Mesenchymal stem cell (in vitro differentiated cells and primary cell): Measurements from ENCODE around the gene CCDC38.

Experiments
- DNase-seq: peaks from one replicate; pipeline ENCODE4 v3.0.0-alpha.2; 2013
- H2AFZ ChIP-seq: one replicate; pipeline ENCODE4 v1.6.1; 2013; ENCODE audit warnings: low read depth, mild to moderate bottlenecking, control low read depth, inconsistent platforms, low read length, moderate library complexity
- H2AK5ac ChIP-seq: 2 replicates; pipeline ENCODE4 v1.6.1; 2013; ENCODE audit warnings: low read length, moderate library complexity, mild to moderate bottlenecking, inconsistent platforms; ENCODE audit not compliant: severe bottlenecking
- H2BK120ac ChIP-seq: one replicate; pipeline ENCODE4 v1.6.1; 2013; ENCODE audit warnings: low read depth, mild to moderate bottlenecking, inconsistent platforms, low read length, moderate library complexity
- H2BK12ac ChIP-seq, 2 experiments: one replicate each; pipeline ENCODE4 v1.6.1; 2013; ENCODE audit warnings: inconsistent platforms in 2 of 2, low read length in 2 of 2, mild to moderate bottlenecking in 2 of 2, moderate library complexity in 2 of 2, control low read depth in 1 of 2
- H2BK15ac ChIP-seq: one replicate; pipeline ENCODE4 v1.6.1; 2013; ENCODE audit warnings: mild to moderate bottlenecking, low read depth, inconsistent platforms; ENCODE audit not compliant: poor library complexity, severe bottlenecking
- H2BK5ac ChIP-seq: 2 replicates; pipeline ENCODE4 v1.6.1; 2013; ENCODE audit warnings: low read depth, mild to moderate bottlenecking, low read length, control low read depth, inconsistent platforms; ENCODE audit not compliant: poor library complexity, severe bottlenecking
- H3K14ac ChIP-seq, 2 experiments: one replicate each; pipeline ENCODE4 v1.6.1; 2013; ENCODE audit warnings: inconsistent platforms in 2 of 2, low read length in 2 of 2, control low read depth in 1 of 2, mild to moderate bottlenecking in 1 of 2, moderate library complexity in 1 of 2
- H3K18ac ChIP-seq, 2 experiments: one replicate each; pipeline ENCODE4 v1.6.1; 2013; ENCODE audit warnings: inconsistent platforms in 2 of 2, low read length in 2 of 2, control low read depth in 1 of 2, low read depth in 1 of 2, mild to moderate bottlenecking in 1 of 2
- H3K23ac ChIP-seq, 2 experiments: one replicate each; pipeline ENCODE4 v1.6.1; 2013; ENCODE audit warnings: inconsistent platforms in 2 of 2, low read length in 2 of 2, mild to moderate bottlenecking in 2 of 2, moderate library complexity in 2 of 2, control low read depth in 1 of 2
- H3K27ac ChIP-seq: 2 replicates; pipeline ENCODE4 v1.5.1; 2013; ENCODE audit warnings: mild to moderate bottlenecking, moderate library complexity, low read length, control low read depth, inconsistent platforms; ENCODE audit not compliant: poor library complexity, severe bottlenecking
- H3K27me3 ChIP-seq, 2 experiments: 2 replicates each; pipeline versions ENCODE4 v1.6.1 to v1.7.0; 2013; ENCODE audit warnings: low read length in 2 of 2, mild to moderate bottlenecking in 2 of 2, moderate library complexity in 2 of 2, control low read depth in 1 of 2, inconsistent platforms in 1 of 2; ENCODE audit not compliant: control insufficient read depth in 1 of 2, insufficient read depth in 1 of 2
- H3K36me3 ChIP-seq, 2 experiments: 2 replicates each; pipeline versions ENCODE4 v1.6.1 to v1.7.0; 2013; ENCODE audit warnings: low read length in 2 of 2, control low read depth in 1 of 2, inconsistent platforms in 1 of 2, low read depth in 1 of 2, mild to moderate bottlenecking in 1 of 2; ENCODE audit not compliant: insufficient read depth in 2 of 2, control insufficient read depth in 1 of 2
- H3K4ac ChIP-seq, 2 experiments: one replicate each; pipeline ENCODE4 v1.6.1; 2013; ENCODE audit warnings: inconsistent platforms in 2 of 2, low read length in 2 of 2, mild to moderate bottlenecking in 2 of 2, moderate library complexity in 2 of 2, control low read depth in 1 of 2, low read depth in 1 of 2
- H3K4me1 ChIP-seq: 2 replicates; pipeline ENCODE4 v1.6.1; 2013; ENCODE audit warnings: low read depth, low read length, control low read depth; ENCODE audit not compliant: control insufficient read depth, insufficient read depth
- H3K4me2 ChIP-seq: 2 replicates; pipeline ENCODE4 v1.6.1; 2013; ENCODE audit warnings: low read length, mild to moderate bottlenecking, inconsistent platforms; ENCODE audit not compliant: poor library complexity, severe bottlenecking
- H3K4me3 ChIP-seq, 2 experiments: 2 replicates each; pipeline versions ENCODE4 v1.5.1 to v1.7.0; 2013; ENCODE audit warnings: low read length in 2 of 2, mild to moderate bottlenecking in 2 of 2, control low read depth in 1 of 2, low read depth in 1 of 2; ENCODE audit not compliant: insufficient read depth in 1 of 2
- H3K79me1 ChIP-seq: replicated peaks from 2 replicates; pipeline ENCODE4 v1.6.1; 2013; ENCODE audit warnings: mild to moderate bottlenecking, control low read depth, low read length, inconsistent platforms; ENCODE audit not compliant: poor library complexity, severe bottlenecking
- H3K9ac ChIP-seq: 2 replicates; pipeline ENCODE4 v1.7.0; 2013; ENCODE audit warnings: mild to moderate bottlenecking, low read length, moderate library complexity
- H3K9me3 ChIP-seq: 2 replicates; pipeline ENCODE4 v1.7.0; 2013; ENCODE audit warnings: mild to moderate bottlenecking, low read length; ENCODE audit not compliant: control insufficient read depth
- H4K8ac ChIP-seq: one replicate; pipeline ENCODE4 v1.6.1; 2013; ENCODE audit warnings: inconsistent platforms, mild to moderate bottlenecking, low read length, moderate library complexity
- H4K91ac ChIP-seq: one replicate; pipeline ENCODE4 v1.6.1; 2013; ENCODE audit warnings: mild to moderate bottlenecking, low read length, inconsistent platforms
- WGBS: methylation state at CpG from one replicate; pipeline ENCODE4 v1.1.7; 2013; ENCODE audit warnings: mixed read lengths; 5-methylcytosine and 5-hydroxymethylcytosine counted together

The CCDC38 gene

DNA sequence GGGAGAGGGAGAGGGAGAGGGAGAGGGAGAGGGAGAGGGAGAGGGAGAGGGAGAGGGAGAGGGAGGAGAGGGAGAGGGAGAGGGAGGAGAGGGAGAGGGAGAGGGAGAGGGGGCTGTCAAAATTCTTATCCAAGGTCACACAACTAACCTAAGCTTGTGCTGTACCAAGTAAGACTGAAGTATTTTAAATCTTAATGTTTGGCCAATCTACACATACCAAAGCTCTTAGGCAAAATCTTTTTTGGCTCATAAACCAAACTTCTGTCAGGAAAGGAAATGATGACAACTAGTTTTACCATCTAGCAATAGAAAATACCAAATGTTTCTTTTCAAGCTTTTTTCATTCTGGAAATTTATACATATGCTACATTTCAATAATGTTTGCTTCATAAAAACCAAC is 33.8 kb downstream of the CCDC38 start:
- Histone ChIP-seq H4K91ac (no peak overlapping the region), H3K9me3 (no peaks in the 10 kb centered on the region)
- DNase-seq = no peak

DNA sequence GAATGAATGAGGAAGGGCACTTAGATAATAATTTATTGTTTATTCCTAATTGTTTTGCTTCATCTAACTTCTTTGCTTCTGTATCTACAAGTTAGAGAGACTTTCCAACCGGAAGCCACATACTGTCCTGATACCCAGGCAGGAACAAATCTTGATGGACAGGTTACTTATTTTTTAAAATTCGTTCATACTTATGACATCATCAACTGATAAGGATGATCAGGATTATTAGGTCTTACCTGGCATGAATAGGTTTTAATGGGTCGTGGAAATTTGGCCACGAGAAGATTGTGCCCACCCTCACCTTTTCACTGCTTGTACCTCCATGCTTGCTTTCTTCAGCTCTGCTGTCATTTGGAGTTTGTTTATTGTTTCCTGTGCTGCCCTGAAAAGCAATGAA is 44.3 kb downstream of the CCDC38 start:
- Histone ChIP-seq H3K27me3 (peaks cover 4 to 16% of the 10 kb centered on the region in 2 experiments), H4K91ac (no peak overlapping the region), H2BK12ac (no peak overlapping the region), H3K9me3 (peaks cover under 1% of the 10 kb centered on the region), H3K18ac (no peak overlapping the region), H2BK120ac (no peak overlapping the region), H3K27ac (no peak overlapping the region), H3K79me1 (no peaks in the 10 kb centered on the region), H3K23ac (no peak overlapping the region), H3K4me2 (no peak overlapping the region), H3K36me3 (no peaks in the 10 kb centered on the region), H3K14ac (no peak overlapping the region), H3K4ac (no peak overlapping the region), H2BK5ac (no peak overlapping the region), H4K8ac (no peak overlapping the region), H2BK15ac (no peak overlapping the region), H2AK5ac (no peak overlapping the region), H3K4me1 (no peaks in the 10 kb centered on the region), H2AFZ (no peak overlapping the region), H3K9ac (no peak overlapping the region), H3K4me3 (no peak overlapping the region)
- no peak for DNase-seq
- WGBS = 85% methylated on average over 3 of the region's 4 CpGs

More for the DNA sequence above, 33.8 kb downstream of the CCDC38 start:
- no peak overlapping the region for H3K4me3 ChIP-seq
- H3K18ac ChIP-seq = no peak overlapping the region
- no peak overlapping the region for H3K4me2 ChIP-seq
- H3K9ac ChIP-seq = no peak overlapping the region
- no peak overlapping the region for H3K27ac ChIP-seq
- no peak overlapping the region for H2BK5ac ChIP-seq
- H3K23ac ChIP-seq = no peak overlapping the region
- peaks cover 0 to 9% of the 10 kb centered on the region in 2 experiments for H3K27me3 ChIP-seq
- no peak overlapping the region for H2BK12ac ChIP-seq
- H3K4me1 ChIP-seq = peaks cover 2% of the 10 kb centered on the region
- no peaks in the 10 kb centered on the region for H3K36me3 ChIP-seq
- H2AK5ac ChIP-seq = no peak overlapping the region
- H2BK15ac ChIP-seq = no peak overlapping the region
- no peaks in the 10 kb centered on the region for H3K79me1 ChIP-seq
- no peak overlapping the region for H2BK120ac ChIP-seq
- no peak overlapping the region for H4K8ac ChIP-seq
- H3K4ac ChIP-seq = no peak overlapping the region
- no peak overlapping the region for H3K14ac ChIP-seq
- H2AFZ ChIP-seq = no peak overlapping the region

DNA sequence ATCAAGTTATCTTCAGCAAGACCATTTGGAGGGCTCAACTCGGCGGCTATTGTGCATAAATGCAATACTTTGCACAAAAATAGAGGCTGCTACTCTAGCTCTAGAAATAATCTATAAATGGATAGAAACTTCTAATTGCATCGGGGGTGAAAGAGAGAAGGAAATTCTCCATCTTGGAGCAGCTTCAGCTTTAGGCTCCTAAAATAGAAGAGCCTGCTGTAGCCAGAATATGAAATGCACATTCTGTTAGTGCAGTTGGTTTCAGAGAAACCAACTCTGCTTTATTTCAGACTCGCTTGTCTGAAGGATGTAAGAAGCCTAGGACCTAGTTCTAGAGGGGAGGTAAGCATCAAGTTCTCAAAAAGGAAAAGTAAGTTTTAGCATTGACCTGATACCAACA is 45.6 kb downstream of the CCDC38 start:
- H3K14ac ChIP-seq = no peak overlapping the region
- no peak overlapping the region for H2AK5ac ChIP-seq
- DNase-seq = no peak
- no peak overlapping the region for H3K4me3 ChIP-seq
- WGBS = 94% methylated on average over 2 of the region's 4 CpGs
- H3K4me1 ChIP-seq = no peaks in the 10 kb centered on the region
- H3K9ac ChIP-seq = no peak overlapping the region
- H2BK5ac ChIP-seq = no peak overlapping the region
- H3K27ac ChIP-seq = no peak overlapping the region
- H3K4ac ChIP-seq = no peak overlapping the region
- no peak overlapping the region for H2BK15ac ChIP-seq
- H2BK12ac ChIP-seq = no peak overlapping the region
- H3K4me2 ChIP-seq = no peak overlapping the region
- no peak overlapping the region for H3K23ac ChIP-seq
- H2BK120ac ChIP-seq = no peak overlapping the region
- H2AFZ ChIP-seq = no peak overlapping the region
- H3K36me3 ChIP-seq = no peaks in the 10 kb centered on the region
- no peak overlapping the region for H3K18ac ChIP-seq
- no peak overlapping the region for H4K91ac ChIP-seq
- no peak overlapping the region for H4K8ac ChIP-seq
- peaks cover 4 to 16% of the 10 kb centered on the region in 2 experiments for H3K27me3 ChIP-seq
- no peaks in the 10 kb centered on the region for H3K9me3 ChIP-seq
- H3K79me1 ChIP-seq = no peaks in the 10 kb centered on the region

DNA sequence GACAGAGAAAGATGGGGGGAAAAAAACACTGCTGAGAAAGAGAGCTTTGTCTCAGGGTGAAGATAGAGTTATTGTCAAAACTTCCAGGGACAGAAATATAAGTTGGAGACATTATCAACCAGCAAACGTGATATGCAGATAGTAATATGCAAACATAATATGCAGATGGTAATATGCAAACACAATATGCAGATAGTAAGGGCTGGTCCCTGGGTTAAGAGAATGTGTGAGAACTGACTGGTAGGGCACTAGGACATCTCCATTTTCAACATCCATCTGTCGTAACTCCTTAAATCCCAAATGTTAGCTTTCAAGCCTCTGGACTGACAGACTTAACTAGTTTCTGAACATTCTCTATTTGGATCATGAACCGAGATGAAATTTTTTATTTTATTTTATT is 51.5 kb downstream of the CCDC38 start:
- Histone ChIP-seq H2AK5ac (no peak overlapping the region), H2AFZ (no peak overlapping the region), H2BK15ac (no peak overlapping the region), H3K23ac (no peak overlapping the region), H3K36me3 (no peaks in the 10 kb centered on the region), H3K4me1 (no peaks in the 10 kb centered on the region), H4K91ac (no peak overlapping the region), H3K79me1 (no peaks in the 10 kb centered on the region), H3K27ac (no peak overlapping the region), H3K14ac (no peak overlapping the region), H4K8ac (no peak overlapping the region), H2BK120ac (no peak overlapping the region), H2BK5ac (no peak overlapping the region), H3K27me3 (peaks cover 0 to 5% of the 10 kb centered on the region in 2 experiments), H3K18ac (no peak overlapping the region), H3K9me3 (no peaks in the 10 kb centered on the region), H3K4ac (no peak overlapping the region), H3K4me2 (no peak overlapping the region), H3K9ac (no peak overlapping the region), H2BK12ac (no peak overlapping the region), H3K4me3 (no peak overlapping the region)
- 100% methylated on average over 1 of the region's 3 CpGs for WGBS
- no peak for DNase-seq
